Measurements from ENCODE around the gene SNRNP25. TPM values are rescaled to one million over a fixed set of nuclear protein-coding genes. Genes with fewer than 3 reads are reported as not detected.

SNRNP25 gene
- total RNA-seq, 6 donors from 2014 or later, result 6.9 to 26.2 (median 16.0) TPM

DNA sequence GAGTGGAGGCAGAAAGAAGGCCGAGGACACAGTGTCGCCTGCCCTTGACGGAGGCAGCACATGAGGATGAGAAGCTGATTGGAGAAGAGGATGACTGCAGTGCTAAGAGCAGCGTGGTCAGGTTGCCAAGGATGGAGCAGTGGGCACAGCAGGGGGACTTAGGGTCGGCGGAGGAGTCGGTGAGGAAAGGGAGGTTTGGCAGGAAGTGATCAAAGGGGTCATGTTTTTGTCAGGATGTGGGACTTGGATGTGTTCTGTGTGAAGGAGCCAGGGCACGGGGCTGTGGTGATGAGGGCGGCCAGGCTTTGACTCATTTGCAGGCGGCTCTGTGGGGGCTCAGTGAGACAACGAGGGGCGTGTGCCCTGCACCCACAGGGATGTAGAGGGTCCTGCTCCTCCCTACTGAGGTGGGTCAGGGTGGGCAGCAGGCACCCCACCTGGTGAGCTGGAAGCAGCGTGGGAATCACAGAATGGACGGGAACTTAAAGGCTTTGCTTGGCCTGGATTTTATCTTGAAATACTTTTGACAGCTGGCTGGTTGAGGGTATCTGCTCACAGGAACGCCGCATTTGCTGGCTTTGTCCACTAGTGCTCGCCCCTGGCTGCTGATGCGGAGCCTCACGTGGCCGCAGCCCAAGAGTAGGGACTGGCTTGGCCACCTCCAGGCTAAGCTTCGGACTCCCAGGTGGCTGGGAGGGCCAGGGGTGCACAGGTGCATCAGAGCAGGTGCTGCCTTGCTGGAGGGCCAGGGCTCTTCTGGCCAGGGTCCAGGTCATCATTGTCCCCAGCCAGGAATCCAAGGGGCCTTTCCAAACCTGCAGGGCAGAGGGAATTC, 30.4 kb downstream of the SNRNP25 start:
- Histone ChIP-seq H3K4me1 (peaks cover 35 to 53% (median 41%) of the 10 kb centered on the region in 4 donors), H3K27ac (peak overlapping the region; percentile 75 to 81 (median 79)), H3K36me3 (peaks cover 0 to 63% (median 42%) of the 10 kb centered on the region in 4 donors), H3K4me3 (no peak overlapping the region), H3K27me3 (no peaks in the 10 kb centered on the region), H3K9me3 (no peaks in the 10 kb centered on the region)
- DNase-seq (peak in 1 of 2 donors; percentile 72), ATAC-seq (ENCODE audit: low FRiP score in 2 of 2) (no peak)
- TF ChIP-seq POLR2A (IDR thresholded peaks at IDR 0.05), result no peak
- TF ChIP-seq, protein P1, sequence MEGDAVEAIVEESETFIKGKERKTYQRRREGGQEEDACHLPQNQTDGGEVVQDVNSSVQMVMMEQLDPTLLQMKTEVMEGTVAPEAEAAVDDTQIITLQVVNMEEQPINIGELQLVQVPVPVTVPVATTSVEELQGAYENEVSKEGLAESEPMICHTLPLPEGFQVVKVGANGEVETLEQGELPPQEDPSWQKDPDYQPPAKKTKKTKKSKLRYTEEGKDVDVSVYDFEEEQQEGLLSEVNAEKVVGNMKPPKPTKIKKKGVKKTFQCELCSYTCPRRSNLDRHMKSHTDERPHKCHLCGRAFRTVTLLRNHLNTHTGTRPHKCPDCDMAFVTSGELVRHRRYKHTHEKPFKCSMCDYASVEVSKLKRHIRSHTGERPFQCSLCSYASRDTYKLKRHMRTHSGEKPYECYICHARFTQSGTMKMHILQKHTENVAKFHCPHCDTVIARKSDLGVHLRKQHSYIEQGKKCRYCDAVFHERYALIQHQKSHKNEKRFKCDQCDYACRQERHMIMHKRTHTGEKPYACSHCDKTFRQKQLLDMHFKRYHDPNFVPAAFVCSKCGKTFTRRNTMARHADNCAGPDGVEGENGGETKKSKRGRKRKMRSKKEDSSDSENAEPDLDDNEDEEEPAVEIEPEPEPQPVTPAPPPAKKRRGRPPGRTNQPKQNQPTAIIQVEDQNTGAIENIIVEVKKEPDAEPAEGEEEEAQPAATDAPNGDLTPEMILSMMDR (IDR thresholded peaks at IDR 0.05), result peak in 1 of 6 experiments; percentile 9
- no peak for TF ChIP-seq POLR2AphosphoS5 (IDR thresholded peaks at IDR 0.05)
- TF ChIP-seq EP300 (IDR thresholded peaks at IDR 0.05), result no peak
- WGBS, 2 donors, result 60 to 65% methylated on average over 19 to 21 of the region's 21 CpGs

GRCh38 chr16:84718-85406, 31.2 kb downstream of the SNRNP25 start:
- TF ChIP-seq, protein P1 (IDR thresholded peaks at IDR 0.05), result no peak
- peak; percentile 76 to 81 for TF ChIP-seq POLR2AphosphoS5 (IDR thresholded peaks at IDR 0.05)
- Histone ChIP-seq H3K27ac (peak overlapping the region; percentile 75 to 81 (median 79)), H3K27me3 (no peaks in the 10 kb centered on the region), H3K9me3 (no peaks in the 10 kb centered on the region), H3K4me3 (no peak overlapping the region), H3K4me1 (peaks cover 30 to 47% (median 33%) of the 10 kb centered on the region in 4 donors), H3K36me3 (peaks cover 0 to 65% (median 43%) of the 10 kb centered on the region in 4 donors)
- WGBS, 2 donors, result 32 to 40% methylated on average over 1 to 7 of the region's 7 CpGs
- peak; percentile 71 to 75 for ATAC-seq (ENCODE audit: low FRiP score in 2 of 2)
- peak in 1 of 2 donors; percentile 71 for DNase-seq

- DNase-seq, result peak in 1 of 2 donors; percentile 66
- Histone ChIP-seq H3K4me3 (no peak overlapping the region), H3K27me3 (no peaks in the 10 kb centered on the region), H3K9me3 (no peaks in the 10 kb centered on the region), H3K27ac (peak overlapping the region; percentile 75 to 81 (median 79)), H3K36me3 (peaks cover 0 to 68% (median 43%) of the 10 kb centered on the region in 4 donors), H3K4me1 (peaks cover 30 to 42% (median 33%) of the 10 kb centered on the region in 4 donors)
- no peak for ATAC-seq (ENCODE audit: low FRiP score in 2 of 2)
- WGBS, 2 donors, result 61 to 72% methylated on average over 11 to 18 of the region's 18 CpGs
- TF ChIP-seq EP300 (IDR thresholded peaks at IDR 0.05) (no peak), POLR2A (IDR thresholded peaks at IDR 0.05) (no peak), POLR2AphosphoS5 (IDR thresholded peaks at IDR 0.05) (no peak)
- TF ChIP-seq, protein P1 (IDR thresholded peaks at IDR 0.05), result no peak
These were observed 31.8 kb downstream of the SNRNP25 start for GRCh38 chr16:85407-85782.

DNA sequence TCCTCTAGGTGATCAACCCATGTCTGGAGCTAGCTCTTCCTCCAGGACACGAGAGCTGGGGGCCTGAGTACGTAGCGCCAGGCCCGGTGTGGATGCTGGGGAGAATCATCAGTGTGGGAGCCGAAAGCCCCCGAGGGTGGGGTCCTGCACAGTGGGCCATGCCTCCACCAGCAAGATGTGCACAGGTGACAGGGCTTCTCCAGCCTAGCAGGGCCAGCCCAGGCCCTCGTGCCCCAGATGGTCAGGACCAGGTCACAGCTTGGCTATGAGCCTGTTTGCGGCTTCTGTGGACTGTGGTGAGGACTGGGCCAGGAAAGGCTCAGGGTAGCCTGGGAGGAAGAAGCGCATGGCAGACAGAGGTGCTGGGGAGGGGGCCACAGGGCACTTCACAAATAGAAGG, 32.2 kb downstream of the SNRNP25 start:
- Histone ChIP-seq H3K4me1 (peaks cover 30 to 42% (median 33%) of the 10 kb centered on the region in 4 donors), H3K36me3 (peaks cover 0 to 67% (median 41%) of the 10 kb centered on the region in 4 donors), H3K27me3 (no peaks in the 10 kb centered on the region), H3K9me3 (no peaks in the 10 kb centered on the region), H3K27ac (peak overlapping the region; percentile 75 to 81 (median 79)), H3K4me3 (no peak overlapping the region)
- DNase-seq, result peak in 1 of 2 donors; percentile 30
- 75 to 90% methylated on average over 1 to 9 of the region's 9 CpGs for WGBS, 2 donors
- TF ChIP-seq POLR2AphosphoS5 (IDR thresholded peaks at IDR 0.05) (no peak), POLR2A (IDR thresholded peaks at IDR 0.05) (no peak), EP300 (IDR thresholded peaks at IDR 0.05) (no peak)
- TF ChIP-seq, protein P1 (IDR thresholded peaks at IDR 0.05), result no peak
- no peak for ATAC-seq (ENCODE audit: low FRiP score in 2 of 2)

All from upper lobe of left lung (tissue), 6 donors.